UCSD-AML1 (cell line): ENCODE measurements around the gene PICK1.
A peak's percentile ranks its signal among the peaks of the same experiment; 100 is the strongest.

Source experiments
- DNase-seq: peaks from one replicate; lab custom pipeline; 2025; ENCODE audit not compliant: unreplicated experiment; lab: John Stamatoyannopoulos, UW

The PICK1 gene

GRCh38 chr22:38086001-38086845 is 29.0 kb downstream of the PICK1 start:
- no peak for DNase-seq

- no peak for DNase-seq
Observed at GRCh38 chr22:38086942-38087341, 29.7 kb downstream of the PICK1 start.

GRCh38 chr22:38087855-38088254 is 30.7 kb downstream of the PICK1 start:
- no peak for DNase-seq

GRCh38 chr22:38088629-38089473 is 31.6 kb downstream of the PICK1 start:
- no peak for DNase-seq

GRCh38 chr22:38089474-38089851 is 32.3 kb downstream of the PICK1 start:
- DNase-seq: no peak

GRCh38 chr22:38097058-38097457 is 39.9 kb downstream of the PICK1 start:
- no peak for DNase-seq

GRCh38 chr22:38097557-38098409 is 40.6 kb downstream of the PICK1 start:
- no peak for DNase-seq

- DNase-seq: no peak
Observed at GRCh38 chr22:38098410-38099249, 41.4 kb downstream of the PICK1 start.

GRCh38 chr22:38103641-38104040 is 46.4 kb downstream of the PICK1 start:
- DNase-seq: no peak

GRCh38 chr22:38104084-38104483 is 46.9 kb downstream of the PICK1 start:
- peak; percentile 21 for DNase-seq

GRCh38 chr22:38106814-38107578 is 49.8 kb downstream of the PICK1 start:
- DNase-seq: no peak

- DNase-seq: no peak
Observed at GRCh38 chr22:38107692-38108515, 50.7 kb downstream of the PICK1 start.

GRCh38 chr22:38108561-38109319 is 51.5 kb downstream of the PICK1 start:
- no peak for DNase-seq

- no peak for DNase-seq
Observed at GRCh38 chr22:38109371-38110001, 52.3 kb downstream of the PICK1 start.

- DNase-seq: no peak
Observed at GRCh38 chr22:38110008-38110862, 53.0 kb downstream of the PICK1 start, which contains the start of gene BAIAP2L2. Gene BAIAP2L2 (minus strand): TSS chr22:38110684. CDS start chr22:38110525, 159 bp downstream.
